ENCODE results near the gene TLR8.
"Not testable (repeated sequence)": the region's sequence is repeated elsewhere in the genome, so short reads cannot be mapped to it uniquely, and the experiment has no call there.

Gene TLR8

DNA sequence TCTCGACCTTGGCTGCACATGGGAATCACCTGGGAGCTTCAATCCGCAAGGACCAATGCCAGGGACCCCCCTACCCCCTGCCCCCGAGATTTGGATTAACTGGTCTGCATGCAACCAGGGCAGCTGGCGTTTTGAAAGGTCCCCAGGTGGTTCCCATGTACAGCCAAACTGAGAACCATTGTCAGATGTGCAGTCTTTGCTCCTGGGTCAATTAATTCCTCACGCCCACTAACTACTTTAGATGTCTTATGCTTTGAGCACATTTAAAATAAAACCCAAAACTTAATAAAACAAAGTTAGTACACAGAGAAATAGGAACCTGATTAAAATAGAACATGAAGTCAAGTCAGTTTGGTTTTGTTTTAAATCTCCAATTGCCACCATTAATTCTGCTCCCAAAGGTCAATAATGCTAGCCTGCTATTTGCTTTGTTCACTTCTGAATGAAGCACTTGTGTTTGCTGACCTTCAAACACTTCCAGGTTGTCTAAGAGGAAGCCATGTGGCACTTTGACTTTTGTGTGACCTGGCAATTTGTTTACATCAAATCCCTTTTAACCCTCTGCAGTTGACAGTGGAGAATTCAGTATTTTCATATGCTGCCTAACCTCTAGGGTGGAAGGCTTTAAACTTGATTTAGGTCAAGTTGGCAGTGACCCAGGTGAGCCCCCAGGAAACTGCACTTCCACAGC lies 41.3 kb downstream of the TLR8 start:
- no peak for DNase-seq

DNA sequence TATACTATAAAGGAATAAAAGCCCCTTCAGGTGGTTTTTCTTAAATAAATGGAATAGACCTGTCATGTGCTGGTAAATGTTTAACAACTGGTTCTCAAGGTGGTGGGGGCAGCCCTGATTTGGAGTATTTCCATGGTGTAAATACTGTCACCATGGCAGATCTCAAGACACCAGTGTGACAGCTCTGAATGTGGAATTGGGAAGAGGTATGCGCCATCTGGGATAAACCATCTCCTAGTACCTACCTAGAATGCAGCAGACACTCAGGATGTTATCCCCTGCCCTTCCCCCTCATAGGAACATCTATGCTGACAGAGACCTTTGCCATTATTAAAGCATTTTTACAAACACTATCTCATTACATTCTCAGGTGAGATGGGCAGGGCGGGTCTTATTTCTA lies 42.1 kb downstream of the TLR8 start:
- DNase-seq = no peak

DNA sequence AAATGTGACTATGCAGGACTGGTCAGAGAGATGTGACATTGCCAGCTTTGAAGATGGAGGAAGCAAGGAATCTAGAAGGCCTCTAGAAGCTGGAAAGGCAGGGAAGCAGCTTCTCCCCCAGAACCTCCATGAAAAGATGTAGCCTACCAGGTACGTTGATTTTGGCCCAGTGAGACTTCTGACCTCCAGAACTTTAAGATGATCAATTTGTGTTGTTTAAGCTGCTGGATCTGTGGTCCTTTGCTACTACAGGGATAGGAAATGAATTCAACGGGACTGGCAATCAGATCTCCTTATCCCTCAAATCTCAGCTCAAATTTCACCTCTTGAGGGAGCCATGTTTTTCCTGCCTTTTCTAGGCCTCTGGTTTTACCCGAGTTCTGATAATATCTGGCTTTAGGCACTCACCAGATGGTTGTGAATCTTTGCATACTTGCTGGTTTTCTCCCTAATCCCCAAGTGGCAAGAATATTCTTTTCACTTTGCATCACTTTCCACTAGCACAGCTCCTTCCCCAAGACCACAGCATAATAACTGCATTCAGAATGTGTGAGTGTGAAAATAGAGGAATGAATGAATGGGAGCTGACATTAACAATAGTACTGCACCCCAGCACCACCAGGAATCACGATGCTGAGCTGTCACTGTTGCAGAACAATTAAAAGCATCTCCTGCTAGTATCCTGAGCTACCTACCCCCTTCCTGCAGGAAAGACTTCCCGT lies 42.9 kb downstream of the TLR8 start:
- DNase-seq = no peak

DNA sequence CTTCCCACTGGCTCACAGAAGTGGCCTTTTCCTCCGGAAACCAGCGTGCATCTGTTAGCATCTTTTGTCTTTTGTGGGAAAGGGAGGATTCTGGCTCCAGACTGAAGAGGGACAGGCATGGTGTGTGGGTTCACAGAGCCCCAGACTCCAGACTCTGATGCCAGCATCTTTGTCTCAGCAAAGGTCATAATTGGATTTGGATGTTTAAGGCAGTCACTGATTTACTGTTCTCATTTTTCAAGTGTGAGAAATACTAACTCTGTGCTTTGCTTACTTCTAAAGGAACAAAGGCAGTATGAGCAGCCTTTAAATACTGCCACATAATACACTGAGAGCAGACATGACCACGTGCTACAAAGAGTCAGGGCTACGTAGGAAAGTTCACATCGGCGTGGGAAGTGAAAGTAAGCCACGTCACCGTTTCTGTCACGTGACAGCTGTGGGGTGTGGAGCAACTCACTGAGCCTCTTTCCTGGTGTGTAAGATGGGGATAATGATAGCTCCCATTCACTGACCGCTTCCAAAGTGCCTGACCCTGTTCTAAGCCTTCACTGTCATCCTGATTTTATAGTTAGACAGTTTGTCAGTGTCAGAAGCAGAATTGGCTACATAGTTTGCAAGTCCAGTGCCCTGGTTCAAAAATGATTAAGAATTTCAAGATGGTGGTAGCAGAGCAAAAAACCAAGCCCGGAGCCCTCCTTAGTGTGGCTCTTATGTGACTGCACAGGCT lies 43.7 kb downstream of the TLR8 start:
- peak; percentile 76 for DNase-seq

DNA sequence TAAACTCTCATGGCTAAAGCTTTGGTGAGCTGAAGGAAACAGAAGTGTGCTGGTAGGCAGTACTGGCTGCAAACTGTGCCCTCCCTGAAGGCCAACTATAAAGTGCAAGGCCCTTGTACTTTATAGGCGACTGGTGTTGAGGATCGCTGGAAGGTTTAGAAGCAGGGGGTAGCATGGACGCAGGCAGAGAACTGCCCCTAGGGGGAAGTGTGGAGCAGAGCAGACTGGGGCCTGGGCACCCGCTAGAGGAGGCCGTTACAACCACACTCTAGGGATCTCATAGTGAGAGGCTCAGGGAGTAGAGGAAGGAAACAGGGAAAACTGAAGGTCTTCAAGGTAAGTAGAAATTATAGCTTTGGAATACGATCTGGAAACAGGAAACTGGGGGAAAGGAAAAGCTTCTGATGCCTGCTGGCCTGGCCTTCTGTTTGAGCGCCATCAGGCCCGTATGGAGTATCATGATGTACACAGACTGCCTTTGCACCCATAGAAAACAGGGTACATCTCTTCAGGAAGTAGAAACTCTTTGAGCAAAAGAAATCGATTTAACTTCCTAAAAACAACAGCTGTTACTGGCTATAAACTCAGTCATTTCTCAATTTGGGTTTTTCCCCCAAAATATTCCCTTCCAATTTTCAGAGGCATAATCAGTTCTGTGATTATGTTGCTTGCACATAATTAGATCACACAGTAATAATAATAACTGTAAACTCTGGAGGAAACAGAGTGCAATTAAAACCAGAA lies 44.6 kb downstream of the TLR8 start:
- DNase-seq = peak; percentile 50

DNA sequence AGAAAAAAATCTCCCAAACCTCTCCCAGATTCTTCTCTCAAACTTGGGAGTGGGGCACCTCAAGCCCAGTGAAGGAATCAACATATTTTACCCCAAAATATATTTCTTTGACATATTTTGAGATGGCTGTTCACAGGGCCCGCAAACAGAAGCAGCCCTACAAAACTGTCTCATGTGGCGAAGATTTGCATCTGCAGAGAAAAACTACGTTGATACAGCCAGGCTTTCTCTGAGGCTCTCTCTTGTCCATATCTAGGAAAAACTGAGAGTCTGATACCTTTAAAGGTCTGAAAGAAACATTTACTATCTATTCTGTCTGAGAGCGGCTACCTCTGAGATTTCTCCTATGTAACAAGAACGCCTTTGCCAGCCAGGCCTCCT lies 45.2 kb downstream of the TLR8 start:
- no peak for DNase-seq

DNA sequence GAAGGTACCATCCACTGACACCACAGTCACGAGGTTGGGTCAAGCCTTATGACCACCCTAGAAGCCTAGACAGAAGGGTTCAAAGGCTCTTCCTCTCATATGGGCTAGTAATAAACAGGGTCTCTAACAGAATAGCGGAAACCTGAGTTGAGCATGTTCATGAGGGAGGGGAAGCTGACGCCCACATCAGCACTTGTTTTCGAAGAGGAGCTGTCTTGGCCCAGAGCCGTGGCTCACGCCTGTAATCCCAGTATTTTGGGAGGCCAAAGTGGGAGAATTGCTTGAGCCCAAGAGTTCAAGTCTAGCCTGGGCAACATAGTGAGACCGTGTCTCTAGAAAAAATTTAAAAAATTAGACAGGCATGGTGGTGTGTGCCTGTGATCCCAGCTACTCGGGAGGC lies 47.0 kb downstream of the TLR8 start:
- DNase-seq = no peak

DNA sequence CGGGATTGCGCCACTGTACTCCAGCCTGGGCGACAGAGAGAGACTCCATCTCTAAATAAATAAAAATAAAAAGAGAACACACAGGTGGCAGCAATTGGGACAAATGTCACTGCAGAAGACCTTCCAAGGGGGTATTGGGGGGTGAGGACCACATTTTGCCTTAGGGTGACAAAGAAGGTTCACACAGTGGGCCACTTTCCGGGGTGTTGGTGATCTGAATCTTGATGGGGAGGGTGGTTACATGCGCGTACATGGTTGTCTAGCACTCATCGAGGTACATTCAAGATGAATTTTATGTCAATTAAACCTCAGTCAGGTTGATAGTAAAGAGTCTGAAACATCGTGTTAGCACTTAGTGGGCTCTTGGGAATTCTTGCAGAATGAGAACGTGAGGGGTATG lies 48.0 kb downstream of the TLR8 start:
- no peak for DNase-seq

DNA sequence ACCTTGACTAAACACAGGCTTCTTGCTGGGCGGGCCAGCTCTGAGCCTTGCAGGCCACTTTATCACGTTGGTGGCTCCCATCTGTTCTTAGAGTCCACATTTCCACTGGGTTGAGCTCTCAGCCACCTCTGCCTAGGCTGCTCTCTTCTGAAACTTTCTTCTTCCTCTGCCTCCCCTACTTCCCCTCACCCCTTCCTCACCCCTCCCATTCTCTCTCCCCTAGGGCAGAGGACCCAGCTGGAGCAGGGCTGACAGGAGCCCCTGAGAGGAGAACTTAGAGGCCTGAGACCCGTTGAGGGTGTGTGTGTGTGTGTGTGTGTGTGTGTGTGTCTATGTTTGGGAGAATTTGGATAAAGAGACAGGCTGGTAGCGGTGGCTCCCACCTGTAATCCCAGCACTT lies 48.6 kb downstream of the TLR8 start:
- DNase-seq = no peak

DNA sequence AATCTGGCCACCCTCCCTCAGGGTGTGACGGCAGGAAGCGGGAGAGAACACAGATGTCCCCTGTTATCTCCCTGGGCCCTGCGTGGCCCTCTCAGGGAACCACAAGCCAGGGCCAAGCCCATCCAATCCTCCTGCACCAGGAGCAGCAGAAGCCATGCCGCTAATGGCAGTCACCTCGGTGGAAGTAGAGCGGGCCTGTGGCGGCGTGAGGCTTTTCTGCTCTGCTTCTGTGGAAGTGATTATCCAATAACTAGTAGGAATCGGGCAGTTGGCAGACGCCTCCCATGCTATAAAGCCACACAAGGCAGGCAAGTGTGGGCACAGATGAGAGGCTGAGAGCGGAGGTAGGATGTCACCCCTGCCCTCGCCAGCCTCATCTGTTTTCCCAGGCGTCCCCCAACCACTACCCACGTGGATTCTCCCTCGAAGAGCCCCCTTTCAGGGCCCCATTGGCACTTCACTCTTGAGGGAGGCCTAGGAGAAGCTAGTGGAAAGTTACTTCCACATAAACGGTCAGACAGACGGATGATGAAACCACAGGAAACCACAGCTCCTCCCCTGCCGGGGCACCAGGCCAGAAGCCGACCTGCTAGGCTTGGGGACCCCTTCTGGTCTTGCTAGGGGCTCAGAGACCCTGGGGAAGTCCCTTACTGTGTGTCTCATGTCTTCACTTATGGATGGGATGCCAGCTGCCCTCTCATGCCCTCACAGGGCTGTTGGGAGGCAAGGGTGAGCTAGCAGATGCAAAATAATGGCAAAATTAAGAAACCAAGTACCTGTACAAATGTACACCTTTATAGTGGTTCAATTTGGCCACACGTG lies 49.7 kb downstream of the TLR8 start:
- peak; percentile 62 for DNase-seq

DNA sequence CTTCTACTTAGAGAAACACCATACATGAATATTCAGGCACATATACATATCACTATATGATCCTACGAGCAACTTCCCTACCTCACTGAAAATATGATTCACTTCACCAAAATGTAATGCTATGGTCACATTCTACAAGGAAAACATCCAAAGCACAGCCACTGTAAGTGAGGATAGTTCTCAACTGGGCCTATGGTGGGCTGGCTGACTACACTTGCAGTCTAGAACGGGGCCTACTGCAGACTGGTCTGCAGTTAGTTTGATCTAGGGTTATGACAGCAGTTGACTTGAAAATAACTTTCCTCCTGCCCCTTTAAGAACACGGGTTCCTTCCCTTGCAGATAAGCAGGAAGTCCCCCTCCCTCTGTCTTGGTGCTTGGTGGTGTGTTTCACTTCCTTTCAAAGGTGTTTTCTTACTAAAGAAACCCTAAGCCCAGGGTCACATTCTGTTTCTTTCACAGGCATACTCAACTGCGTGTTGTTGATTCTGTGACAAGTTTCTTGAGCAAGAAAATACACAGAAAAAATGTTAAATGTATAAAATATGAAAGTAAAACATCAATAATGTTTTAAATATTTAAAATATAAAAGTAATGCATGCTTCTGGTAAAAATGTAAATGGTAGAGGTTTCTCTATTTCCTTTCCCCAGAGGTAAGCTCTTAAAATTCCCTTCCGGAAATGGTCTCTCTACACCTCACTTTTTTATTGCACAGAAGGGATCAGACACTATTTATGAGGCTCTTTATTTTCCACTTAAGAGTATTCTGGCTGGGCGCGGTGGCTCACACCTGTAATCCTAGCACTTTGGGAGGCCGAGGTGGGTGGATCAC lies 50.5 kb downstream of the TLR8 start:
- DNase-seq = peak; percentile 36

DNA sequence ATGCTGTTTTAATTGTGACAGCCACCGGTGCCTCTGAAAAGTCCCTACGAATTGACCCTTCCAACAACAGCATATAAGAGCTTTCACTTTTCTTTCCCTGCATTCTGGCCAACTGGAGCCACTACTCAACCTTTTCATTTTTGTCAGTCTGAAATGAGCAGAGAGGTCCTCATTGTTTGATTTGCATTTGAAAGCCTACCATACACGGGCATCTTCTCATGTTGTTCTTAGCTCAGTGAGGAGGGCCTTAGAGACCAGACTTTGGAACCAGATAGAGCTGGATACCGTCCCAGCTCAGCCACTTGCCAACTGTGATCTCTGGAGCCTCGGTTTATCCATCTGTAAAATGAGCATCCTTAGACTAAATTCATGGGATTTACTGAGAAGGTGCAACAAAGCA lies 51.6 kb downstream of the TLR8 start:
- DNase-seq = no peak

DNA sequence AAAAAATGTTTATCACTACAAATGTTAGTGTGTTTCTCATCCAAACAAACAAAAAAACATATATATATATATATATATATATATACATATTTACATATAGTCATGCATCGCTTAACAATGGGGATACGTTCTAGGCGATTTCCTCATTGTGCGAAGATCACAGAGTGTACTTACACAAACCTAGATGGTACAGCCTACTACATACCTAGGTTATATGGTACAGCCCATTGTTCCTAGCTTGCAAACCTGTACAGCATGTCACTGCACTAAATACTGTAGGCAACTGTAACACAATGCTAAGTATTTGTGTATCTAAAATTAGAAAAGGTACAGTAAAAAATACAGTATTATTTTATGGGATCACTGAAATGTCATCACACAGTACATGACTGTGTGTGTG lies 52.0 kb downstream of the TLR8 start:
- no peak for DNase-seq

DNA sequence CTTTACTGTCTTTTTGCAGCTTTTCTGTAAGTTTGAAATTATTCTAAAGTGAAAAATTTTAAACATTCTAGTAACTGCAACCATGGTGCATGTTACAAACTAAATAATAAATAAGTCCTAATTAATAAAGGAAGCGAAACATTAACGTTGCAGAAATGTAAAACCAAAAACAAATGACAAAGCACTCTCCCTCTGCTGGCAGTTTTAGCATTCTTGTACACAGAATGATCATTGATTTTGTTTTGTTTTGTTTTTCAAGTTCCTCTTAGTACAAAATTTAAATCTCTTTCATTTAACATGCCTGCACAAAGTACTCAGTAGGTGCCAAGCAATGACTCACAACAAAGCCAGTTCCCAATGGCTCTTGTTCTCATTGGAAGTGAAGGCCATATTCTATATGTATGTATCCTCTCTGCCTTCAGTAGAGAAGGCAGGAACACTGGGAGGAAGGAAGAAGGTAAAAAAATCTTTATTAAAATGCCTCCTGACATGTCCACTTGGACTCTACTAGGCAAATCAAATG lies 54.8 kb downstream of the TLR8 start:
- no peak for DNase-seq

DNA sequence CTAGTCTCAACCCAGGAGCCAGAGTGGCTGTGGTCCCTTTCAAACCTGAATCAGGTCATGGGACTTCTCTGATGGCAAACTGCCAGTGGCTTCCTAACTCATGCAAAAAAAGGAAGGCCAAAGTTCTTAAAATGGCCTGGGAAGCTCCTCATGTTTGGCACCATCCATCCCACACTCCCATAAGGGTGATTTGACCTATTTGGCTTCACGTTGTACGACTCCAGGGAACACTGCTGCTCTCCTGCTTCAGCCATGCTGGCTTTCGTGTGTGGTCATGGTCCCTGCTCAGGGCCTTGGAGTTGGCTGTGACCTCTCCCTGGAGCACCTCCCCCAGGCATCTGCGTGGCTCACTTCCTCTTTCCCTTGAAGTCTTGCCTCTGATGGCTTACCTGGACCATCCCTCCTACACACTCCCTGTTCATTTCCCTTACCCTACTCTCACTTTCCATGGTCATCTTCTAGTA lies 55.7 kb downstream of the TLR8 start:
- no peak for DNase-seq

DNA sequence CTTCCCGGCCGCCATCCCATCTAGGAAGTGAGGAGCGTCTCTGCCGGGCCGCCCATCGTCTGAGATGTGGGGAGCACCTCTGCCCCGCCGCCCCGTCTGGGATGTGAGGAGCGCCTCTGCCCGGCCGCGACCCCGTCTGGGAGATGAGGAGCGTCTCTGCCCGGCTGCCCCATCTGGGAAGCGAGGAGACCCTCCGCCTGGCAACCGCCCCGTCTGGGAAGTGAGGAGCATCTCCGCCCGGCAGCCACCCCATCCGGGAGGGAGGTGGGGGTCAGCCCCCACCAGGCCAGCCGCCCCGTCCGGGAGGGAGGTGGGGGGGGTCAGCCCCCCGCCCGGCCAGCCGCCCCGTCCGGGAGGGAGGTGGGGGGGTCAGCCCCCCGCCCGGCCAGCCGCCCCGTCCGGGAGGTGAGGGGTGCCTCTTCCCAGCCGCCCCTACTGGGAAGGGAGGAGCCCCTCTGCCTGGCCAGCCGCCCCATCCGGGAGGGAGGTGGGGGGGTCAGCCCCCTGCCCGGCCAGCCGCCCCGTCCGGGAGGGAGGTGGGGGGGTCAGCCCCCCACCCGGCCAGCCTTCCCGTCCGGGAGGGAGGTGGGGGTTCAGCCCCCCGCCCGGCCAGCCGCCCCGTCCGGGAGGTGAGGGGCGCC lies 56.9 kb downstream of the TLR8 start:
- DNase-seq = not testable (repeated sequence)

DNA sequence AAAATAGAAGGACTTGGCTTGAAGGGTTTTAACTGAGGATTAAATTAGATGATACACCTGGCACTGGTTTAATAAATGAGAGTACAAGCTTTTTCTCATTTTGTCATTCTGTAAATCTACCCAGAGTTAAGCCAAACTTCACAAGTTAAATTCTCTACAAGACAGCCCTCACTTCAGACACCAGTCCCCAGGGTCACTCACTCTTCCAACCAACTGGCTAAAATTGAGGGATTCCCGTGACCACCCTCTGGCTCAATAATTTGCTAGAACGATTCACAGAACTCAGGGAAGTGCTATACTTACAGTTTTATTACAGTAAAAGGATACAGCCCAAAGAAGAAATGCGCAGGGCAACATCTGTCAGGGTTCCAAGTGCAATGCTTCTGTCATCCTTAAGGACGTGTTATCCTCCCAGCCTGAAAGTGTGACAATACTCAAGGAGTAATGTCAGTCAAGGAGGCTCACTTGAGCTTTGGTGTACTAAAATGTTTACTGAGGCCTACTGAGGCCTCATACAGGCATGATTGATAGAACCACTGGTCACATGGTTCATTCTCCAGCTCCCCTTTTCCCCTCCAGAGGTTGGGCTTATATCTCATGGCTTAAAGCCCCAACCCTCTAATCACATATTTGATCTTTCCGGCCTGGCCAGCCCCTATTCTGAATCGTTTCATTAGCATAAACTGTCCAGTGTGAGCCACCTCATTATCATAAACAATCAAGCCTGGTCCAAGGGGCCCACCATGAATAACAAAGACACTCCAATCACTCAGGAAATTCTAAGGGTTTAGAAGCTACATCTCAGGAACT lies 58.9 kb downstream of the TLR8 start:
- no peak for DNase-seq

DNA sequence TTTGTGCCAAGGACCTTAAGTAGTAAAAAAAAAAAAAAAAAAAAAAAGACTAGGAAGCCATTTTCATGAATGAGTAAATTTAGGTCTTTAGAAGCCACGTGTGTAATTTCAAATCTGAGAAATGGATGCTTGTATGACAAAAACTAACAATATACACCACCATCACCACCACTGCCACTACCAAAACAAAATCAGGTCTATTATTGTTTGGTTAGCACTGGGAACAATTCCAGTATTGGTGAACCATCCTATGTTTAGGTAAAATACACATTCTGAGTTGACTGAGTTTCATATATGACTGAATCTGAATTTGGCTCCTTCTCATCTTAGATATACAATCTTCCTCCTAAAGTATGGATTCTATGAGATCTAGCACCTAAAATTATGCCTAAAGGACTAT lies 59.7 kb downstream of the TLR8 start:
- no peak for DNase-seq

DNA sequence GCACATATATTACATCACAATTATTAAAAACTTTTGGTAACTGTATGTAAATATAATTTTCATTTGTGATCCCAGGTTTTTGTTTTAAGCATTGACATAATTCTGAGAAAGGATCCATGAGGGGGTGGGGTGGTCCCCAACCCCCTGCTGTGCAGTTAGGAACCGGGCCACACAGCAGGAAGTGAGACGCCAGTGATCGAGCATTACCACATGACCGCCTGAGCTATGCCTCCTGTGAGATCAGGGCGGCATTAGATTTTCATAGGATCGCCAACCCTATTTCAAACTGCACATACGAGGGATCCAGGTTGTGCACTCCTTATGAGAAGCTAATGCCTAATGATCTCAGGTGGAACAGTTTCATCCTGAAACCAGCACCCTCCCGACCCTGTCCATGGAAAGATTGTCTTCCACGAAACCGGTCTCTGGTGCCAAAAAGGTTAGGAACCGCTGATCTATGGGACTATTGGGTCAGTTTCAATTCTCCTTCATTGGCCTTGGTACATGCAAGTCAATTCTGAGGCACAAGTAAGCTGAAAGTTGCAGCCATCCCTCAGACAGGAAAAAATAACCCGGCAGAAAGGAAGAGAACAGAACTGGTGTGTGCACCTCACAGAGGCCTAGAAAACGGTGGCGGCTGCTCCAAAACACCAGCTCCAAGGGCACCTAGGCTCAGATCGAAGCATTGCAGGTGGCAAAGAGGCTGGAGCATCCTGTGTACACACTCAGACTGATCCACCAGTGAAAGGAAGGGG lies 61.5 kb downstream of the TLR8 start:
- DNase-seq = no peak

Measured in stimulated activated naive CD4-positive, alpha-beta T cell treated with Interleukin-2 at 50 U/mL for 16 hours (primary cell).